Left lung (tissue), 10 donors: ENCODE data around the gene SLC12A1. TPM values are rescaled to one million over a fixed set of nuclear protein-coding genes. Genes with fewer than 3 reads are reported as not detected.
"Not testable (repeated sequence)": the region's sequence is repeated elsewhere in the genome, so short reads cannot be mapped to it uniquely, and the experiment has no call there.

ENCODE experiments used
- ATAC-seq: fragments of 200-7000 bp; cut with Tn5 transposase; one replicate; pipeline ENCODE4 v1.9.1; 2020; ENCODE audit warnings: moderate library complexity
- DNase-seq, 4 donors: peaks; one replicate each; pipeline ENCODE4 v3.0.0-alpha.2; 2013 to 2020
- H3K27ac ChIP-seq, 2 donors: fragments of 200-600 bp; sonication (generic) in 1 of 2; one replicate each; pipeline versions ENCODE4 v1.5.0 to v1.8.0; 2020 to 2021
- H3K27me3 ChIP-seq, 2 donors: fragments of 200-600 bp; sonication (generic) in 1 of 2; one replicate each; pipeline versions ENCODE4 v1.5.0 to v1.8.0; 2020 to 2021
- H3K36me3 ChIP-seq, 2 donors: fragments of 200-600 bp; sonication (generic) in 1 of 2; one replicate each; pipeline versions ENCODE4 v1.5.0 to v1.8.0; 2020 to 2021
- H3K4me1 ChIP-seq, 2 donors: fragments of 200-600 bp; one replicate each; pipeline ENCODE4 v1.8.0; 2021
- H3K4me3 ChIP-seq, 2 donors: fragments of 200-600 bp; sonication (generic) in 1 of 2; one replicate each; pipeline versions ENCODE4 v1.5.0 to v1.8.0; 2020 to 2021; ENCODE audit warnings: mild to moderate bottlenecking in 1 of 2
- H3K9me3 ChIP-seq, 2 donors: fragments of 200-600 bp; sonication (generic) in 1 of 2; one replicate each; pipeline versions ENCODE4 v1.5.0 to v1.8.0; 2020 to 2021
- CTCF ChIP-seq, 2 donors: fragments of 200-600 bp; sonication (generic) in 1 of 2; IDR thresholded peaks; one replicate each; pipeline versions ENCODE4 v1.5.0 to v1.8.0; 2021; ENCODE audit warnings: antibody characterized with exemption in 2 of 2
- intact Hi-C, 2 donors: fragments of 100-400 bp; cut with DNase I; formaldehyde crosslinking; loops; one replicate each; pipeline versions ENCODE4 v1.11.2 to v1.14.2; 2022
- polyA plus RNA-seq, 6 donors: library from polyadenylated mRNA; unstranded; fragments of 120-200 nt; gene quantifications; one replicate each; pipeline ENCODE4 v1.2.1, GENCODE V29; 2013; ENCODE audit not compliant: insufficient read length in 6 of 6
- total RNA-seq, 2 donors: library from RNA; stranded (reverse); fragmentation: NEBNext Ultra II Directional; extraction: Animal tissue kit (Norgen Biotek cat#: 25700); gene quantifications; one replicate each; pipeline ENCODE4 v1.2.1, GENCODE V29; 2021
- donor health status: DM: no; HTN: yes; CAD: no.
- donor health status: DM: no; HTN: no; CAD: no.

The SLC12A1 gene
- total and polyA plus RNA-seq, 8 donors = 0.26 to 3.6 (median 0.83) TPM; not detected in 2

GRCh38 chr15:48318131-48318530, 112.0 kb downstream of the SLC12A1 start:
- Histone ChIP-seq H3K27me3 (no peaks in the 10 kb centered on the region), H3K27ac (no peak overlapping the region), H3K4me3 (no peak overlapping the region), H3K4me1 (no peaks in the 10 kb centered on the region), H3K36me3 (no peaks in the 10 kb centered on the region), H3K9me3 (no peaks in the 10 kb centered on the region)
- no peak for ATAC-seq
- DNase-seq = no peak
- intact Hi-C loops = no loop called here
- TF ChIP-seq CTCF (IDR thresholded peaks at IDR 0.05) = no peak

- no peak for TF ChIP-seq CTCF (IDR thresholded peaks at IDR 0.05)
- no peaks in the 10 kb centered on the region for H3K27me3 ChIP-seq
- no peaks in the 10 kb centered on the region for H3K9me3 ChIP-seq
- no peaks in the 10 kb centered on the region for H3K36me3 ChIP-seq
- intact Hi-C loops = no loop called here
- DNase-seq (no peak), ATAC-seq (no peak)
- no peak overlapping the region for H3K27ac ChIP-seq
- H3K4me3 ChIP-seq = no peak overlapping the region
- no peaks in the 10 kb centered on the region for H3K4me1 ChIP-seq
Observed at GRCh38 chr15:48323294-48323693, 117.2 kb downstream of the SLC12A1 start.

GRCh38 chr15:48324949-48325348, 118.8 kb downstream of the SLC12A1 start:
- Histone ChIP-seq H3K9me3 (no peaks in the 10 kb centered on the region), H3K4me3 (no peak overlapping the region), H3K27me3 (no peaks in the 10 kb centered on the region), H3K4me1 (peaks cover 0 to under 1% of the 10 kb centered on the region in 2 donors), H3K27ac (no peak overlapping the region), H3K36me3 (no peaks in the 10 kb centered on the region)
- DNase-seq (peak in 1 of 4 donors; percentile 9), ATAC-seq (no peak)
- no peak for TF ChIP-seq CTCF (IDR thresholded peaks at IDR 0.05)
- intact Hi-C loops = no loop called here

- TF ChIP-seq CTCF (IDR thresholded peaks at IDR 0.05) = no peak
- Histone ChIP-seq H3K4me1 (peaks cover 0 to 5% of the 10 kb centered on the region in 2 donors), H3K4me3 (no peak overlapping the region), H3K27ac (no peak overlapping the region), H3K36me3 (no peaks in the 10 kb centered on the region), H3K27me3 (no peaks in the 10 kb centered on the region), H3K9me3 (no peaks in the 10 kb centered on the region)
- intact Hi-C loops = no loop called here
- DNase-seq = no peak
- no peak for ATAC-seq
Observed at GRCh38 chr15:48325400-48325799, 119.3 kb downstream of the SLC12A1 start.

GRCh38 chr15:48326180-48326579, 120.1 kb downstream of the SLC12A1 start:
- H3K36me3 ChIP-seq, H3K4me1 ChIP-seq, intact Hi-C loops, H3K9me3 ChIP-seq, DNase-seq, H3K27ac ChIP-seq, H3K27me3 ChIP-seq, ATAC-seq, H3K4me3 ChIP-seq: not testable (repeated sequence)

GRCh38 chr15:48330105-48330785, 124.1 kb downstream of the SLC12A1 start:
- DNase-seq (peak in 1 of 4 donors; percentile 22), ATAC-seq (no peak)
- peaks cover 0 to 30% of the 10 kb centered on the region in 2 donors for H3K4me1 ChIP-seq
- H3K27me3 ChIP-seq = no peaks in the 10 kb centered on the region
- intact Hi-C loops = no loop called here
- H3K36me3 ChIP-seq = peaks cover 0 to 8% of the 10 kb centered on the region in 2 donors
- H3K9me3 ChIP-seq = no peaks in the 10 kb centered on the region
- TF ChIP-seq CTCF (IDR thresholded peaks at IDR 0.05) = no peak
- peak overlapping the region; percentile 95 to 97 for H3K27ac ChIP-seq
- peak overlapping the region; percentile 85 to 97 for H3K4me3 ChIP-seq
